Activated gamma-delta T cell treated with Interleukin-2 at 50 U/mL for 16 hours (primary cell): Measurements from ENCODE around the gene DNAJC19.
"Not testable (repeated sequence)": the region's sequence is repeated elsewhere in the genome, so short reads cannot be mapped to it uniquely, and the experiment has no call there.

Source experiments
- DNase-seq: peaks from one replicate; pipeline ENCODE4 v3.0.0-alpha.2; 2020

Gene DNAJC19

DNA sequence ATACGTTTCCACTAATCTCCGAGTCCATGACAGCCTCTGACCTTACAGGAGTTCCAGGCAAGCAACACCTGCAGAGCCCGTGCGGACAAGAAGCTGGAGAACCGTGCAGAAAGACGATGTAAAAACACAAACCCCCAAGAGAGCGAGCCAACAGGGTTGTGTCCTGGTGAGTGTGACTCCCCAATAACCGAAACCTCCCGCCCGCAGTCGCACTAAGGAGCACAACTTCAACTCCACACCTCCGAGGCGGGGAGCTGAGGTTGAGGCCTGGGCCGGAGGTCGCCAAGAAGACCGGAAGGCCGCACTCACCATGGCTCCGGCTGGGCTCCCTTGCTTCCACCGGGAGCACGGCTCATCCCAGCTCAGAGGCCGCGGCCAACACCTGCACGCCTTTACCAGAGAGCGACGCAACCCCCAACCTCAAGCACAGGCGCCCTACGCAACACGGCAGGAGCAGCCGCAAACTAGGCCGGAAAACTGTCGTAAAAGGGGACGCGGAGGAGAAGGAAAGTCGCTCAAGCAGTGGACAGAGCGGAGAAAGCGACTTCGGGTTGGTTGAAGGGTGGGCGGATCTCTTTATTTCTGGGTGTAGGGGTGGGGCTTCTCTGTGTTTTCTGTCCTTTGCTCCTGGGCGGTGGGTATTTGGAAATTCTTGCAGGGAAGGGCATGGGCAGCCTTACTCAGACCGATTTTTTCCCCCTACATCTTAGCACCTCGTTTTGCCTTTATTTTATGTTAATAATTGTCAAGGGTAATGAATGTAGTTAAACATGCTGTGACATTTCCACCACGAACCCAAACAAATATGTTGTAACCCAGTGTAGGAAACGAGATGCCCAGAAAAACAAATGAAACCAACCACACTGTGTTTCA is at the start of gene DNAJC19:
Gene DNAJC19, minus strand, starts transcription at position 446 of the 873 bp plus-strand sequence. Its CDS starts 134 bp downstream, at position 312.
- peak; percentile 87 for DNase-seq

DNA sequence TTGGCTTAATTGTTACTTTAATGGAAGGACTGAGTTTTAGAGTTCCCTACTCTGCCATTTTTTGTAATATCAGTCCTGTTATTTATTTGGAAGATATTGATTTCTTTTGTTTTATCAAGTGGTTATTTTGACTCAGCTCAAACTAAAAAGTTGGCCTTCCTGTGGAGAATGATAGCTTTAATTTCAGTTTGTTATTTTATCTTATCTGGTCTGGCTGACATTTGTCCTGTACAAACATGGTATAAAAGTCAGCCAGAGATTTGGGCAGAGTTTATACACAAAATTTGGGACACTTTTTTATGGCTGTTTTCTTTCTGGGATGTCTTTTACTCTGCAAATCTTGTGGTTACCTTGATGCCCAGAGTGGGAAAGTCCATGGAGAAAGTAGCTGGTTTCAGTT is 41.4 kb upstream of the DNAJC19 start:
- no peak for DNase-seq

DNA sequence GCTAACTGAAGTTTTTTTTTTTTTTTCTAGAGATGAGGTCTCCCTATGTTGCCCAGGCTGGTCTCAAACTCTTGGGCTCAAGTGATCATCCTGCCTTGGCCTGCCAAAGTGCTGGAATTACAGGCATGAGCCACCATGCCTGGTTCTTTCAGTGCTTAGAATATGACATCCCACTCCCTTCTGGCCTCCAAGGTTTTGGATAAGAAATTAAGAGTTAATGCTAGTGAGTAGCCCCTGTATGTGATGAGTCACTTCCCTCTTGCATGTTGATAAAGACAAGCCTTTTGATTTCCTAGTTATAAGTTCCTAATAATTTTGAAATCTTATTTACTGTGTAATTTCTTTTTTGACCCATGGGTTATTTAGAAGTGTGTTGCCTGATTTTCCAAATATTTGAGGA is 35.7 kb upstream of the DNAJC19 start:
- no peak for DNase-seq

DNA sequence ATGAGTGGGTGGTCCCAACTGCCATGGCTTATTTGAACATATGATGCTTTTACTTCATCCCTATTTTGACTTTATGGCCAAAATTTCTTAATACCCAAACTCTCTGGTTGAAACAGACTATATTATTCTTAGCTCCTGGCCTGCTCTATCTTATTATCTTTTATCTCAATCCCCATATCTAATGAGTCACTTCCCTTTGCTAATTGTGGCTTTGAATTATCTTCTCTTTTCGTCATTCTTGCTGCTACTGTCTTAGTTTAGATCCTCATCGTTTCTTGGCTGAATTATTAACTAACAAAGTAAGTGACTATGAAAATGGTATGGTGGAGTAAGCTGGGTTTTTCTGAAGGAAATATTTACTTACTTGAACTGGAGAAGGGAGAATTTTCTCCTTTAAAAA is 28.2 kb upstream of the DNAJC19 start:
- DNase-seq = no peak

DNA sequence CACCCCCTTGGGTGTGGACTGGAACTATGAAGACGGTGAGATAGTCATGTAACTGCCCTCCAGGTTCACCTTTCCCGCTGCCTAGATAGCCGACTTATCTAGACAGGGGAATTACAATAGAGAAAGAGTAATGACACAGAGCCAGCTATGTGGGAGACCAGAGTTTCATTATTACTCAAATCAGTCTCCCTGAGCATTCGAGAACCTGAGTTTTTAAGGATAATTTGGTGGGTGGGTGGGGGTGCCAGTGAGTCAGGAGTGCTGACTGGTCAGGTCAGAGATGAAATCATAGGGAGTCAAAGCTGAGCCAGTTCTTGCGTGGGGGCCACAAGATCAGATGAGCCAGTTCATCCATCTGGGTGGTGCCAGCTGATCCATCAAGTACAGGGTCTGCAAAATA is 19.7 kb upstream of the DNAJC19 start:
- no peak for DNase-seq

DNA sequence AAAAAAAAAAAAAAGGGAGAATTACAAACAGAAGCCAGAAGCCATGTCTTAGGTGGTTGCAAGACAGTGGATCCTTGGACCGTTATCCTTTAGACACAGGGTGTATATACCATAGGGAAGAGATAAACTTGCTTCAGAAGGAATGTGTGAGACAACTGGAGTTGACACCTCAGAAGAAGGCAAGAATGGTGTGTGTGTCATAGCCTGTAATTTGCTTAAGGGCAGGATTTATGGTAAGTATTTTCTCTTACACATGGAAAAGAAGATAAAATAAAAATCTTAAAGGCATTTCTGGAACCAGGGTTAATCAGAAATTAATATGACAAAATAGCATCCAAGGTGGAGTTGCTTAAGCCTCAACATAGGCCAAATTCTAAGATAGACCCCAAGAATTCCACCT is 19.3 kb upstream of the DNAJC19 start:
- DNase-seq = no peak

DNA sequence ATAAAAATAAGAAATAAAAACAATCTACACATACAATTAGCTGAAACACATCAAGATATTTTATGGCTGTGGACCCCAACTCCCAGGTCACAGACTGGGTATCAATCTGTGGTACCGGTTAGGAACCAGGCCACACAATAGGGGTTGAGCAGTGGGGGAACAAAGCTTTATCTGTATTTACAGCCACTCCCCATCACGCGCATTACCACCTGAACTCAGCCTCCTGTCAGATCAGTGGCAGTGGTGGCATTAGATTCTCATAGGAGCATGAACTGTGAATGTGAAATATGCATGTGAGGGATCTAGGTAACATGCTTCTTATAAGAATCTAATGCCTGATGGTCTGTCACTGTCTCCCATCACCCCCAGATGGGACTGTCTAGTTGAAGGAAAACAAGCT is 17.7 kb upstream of the DNAJC19 start:
- no peak for DNase-seq

DNA sequence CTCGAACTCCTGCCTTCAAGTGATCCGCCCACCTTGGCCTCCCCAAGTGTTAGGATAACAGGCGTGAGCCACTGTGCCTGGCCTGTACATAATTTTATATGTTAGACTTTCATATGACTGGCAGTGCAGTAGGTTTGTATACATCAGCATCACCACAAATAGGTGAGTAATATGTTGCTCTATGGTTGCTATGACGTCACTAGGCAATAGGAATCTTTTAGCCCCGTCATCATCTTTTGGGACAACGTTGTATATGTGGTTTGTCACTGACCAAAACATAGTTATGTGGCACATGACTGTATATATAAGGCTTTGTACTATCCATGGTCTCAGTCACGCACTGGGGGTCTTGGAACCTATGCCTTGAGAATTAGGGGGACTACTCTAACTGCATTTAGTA is 17.0 kb upstream of the DNAJC19 start:
- no peak for DNase-seq

DNA sequence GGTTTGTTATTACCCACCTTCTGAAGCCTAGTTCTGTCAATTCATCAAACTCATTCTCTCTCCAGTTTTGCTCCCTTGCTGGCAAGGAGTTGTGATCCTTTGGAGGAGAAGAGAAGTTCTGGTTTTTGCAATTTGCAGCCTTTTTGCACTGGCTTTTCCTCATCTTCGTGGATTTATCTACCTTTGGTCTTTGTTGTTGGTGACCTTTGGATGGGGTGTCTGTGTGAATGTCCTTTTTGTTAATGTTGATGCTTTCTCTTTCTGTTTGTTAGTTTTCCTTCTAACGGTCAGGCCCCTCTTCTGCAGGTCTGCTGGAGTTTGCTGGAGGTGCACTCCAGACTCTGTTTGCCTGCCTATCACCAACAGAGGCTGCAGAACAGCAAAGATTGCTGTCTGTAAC is 13.9 kb upstream of the DNAJC19 start:
- not testable (repeated sequence) for DNase-seq

DNA sequence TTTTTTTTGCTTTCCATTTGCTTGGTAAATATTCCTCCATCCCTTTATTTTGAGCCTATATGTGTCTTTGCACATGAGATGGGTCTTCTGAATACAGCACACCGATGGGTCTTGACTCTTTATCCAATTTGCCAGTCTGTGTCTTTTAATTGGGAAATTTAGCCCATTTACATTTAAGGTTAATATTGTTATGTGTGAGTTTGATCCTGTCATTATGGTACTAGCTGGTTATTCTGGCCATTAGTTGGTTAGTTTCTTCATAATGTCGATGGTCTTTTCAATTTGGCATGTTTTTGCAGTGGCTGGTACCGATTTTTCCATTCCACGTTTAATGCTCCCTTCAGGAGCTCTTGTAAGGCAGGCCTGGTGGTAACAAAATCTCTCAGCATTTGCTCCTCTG is 12.8 kb upstream of the DNAJC19 start:
- DNase-seq = not testable (repeated sequence)

DNA sequence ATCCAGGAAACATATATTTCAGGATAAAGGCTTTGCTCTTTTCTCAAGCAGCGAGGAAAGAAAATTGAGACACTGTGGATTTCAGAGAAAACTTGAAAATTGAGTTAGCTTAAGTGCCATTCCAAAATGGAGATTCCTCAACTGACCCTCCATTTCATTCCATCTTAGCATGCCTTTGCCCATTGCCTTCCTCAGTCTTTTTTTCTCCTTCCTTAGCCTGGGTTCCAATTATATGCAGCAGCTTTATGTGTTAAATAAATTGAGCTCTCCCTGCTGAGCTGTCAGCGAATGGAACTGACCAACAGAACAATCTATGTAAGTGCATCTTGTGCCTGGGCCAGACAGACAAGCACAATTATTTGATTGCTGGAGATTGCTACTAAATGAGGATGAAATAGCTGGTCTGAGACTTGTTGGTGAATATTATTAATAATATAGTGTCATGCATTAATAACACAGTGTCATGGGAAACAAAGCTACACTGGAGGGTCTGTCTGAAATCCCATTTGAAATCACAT is 6.9 kb upstream of the DNAJC19 start:
- no peak for DNase-seq

DNA sequence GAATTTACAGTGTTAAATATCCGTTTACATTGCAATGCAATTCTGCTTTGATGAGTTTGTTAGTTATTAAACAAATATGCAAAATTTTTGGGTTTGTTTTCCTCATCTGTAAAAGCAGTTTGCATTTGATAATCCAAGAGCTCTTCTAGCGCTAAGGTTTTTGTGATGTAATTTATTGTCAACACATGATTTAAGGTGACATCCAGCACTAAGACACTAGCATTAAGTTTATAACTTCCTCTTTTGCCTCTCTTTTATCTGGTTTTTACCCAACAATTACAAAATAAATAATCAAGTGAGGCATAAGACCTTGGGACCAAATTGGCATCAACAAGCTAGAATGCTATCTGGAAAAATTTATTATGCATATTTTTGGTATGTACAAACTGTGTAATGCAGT is 969 bp upstream of the DNAJC19 start:
- DNase-seq = no peak

DNA sequence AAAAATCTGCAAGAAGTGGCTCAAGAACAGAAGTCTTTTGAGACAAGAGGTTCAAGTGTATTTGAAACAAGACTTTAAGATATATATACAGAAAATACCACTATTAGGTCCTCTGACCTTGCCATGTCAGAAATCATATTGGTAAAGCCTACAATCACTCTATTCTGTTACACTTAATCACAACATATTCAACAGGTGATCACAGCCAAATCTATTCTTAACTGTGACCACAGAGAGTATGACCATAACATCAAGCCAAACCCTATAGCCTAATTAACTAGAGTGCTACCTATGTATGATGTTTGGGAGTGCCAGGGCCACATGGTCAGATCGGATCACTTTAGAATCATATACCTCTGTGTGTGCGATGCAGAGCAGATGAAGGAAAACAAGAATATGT is 2.2 kb downstream of the DNAJC19 start:
- no peak for DNase-seq

DNA sequence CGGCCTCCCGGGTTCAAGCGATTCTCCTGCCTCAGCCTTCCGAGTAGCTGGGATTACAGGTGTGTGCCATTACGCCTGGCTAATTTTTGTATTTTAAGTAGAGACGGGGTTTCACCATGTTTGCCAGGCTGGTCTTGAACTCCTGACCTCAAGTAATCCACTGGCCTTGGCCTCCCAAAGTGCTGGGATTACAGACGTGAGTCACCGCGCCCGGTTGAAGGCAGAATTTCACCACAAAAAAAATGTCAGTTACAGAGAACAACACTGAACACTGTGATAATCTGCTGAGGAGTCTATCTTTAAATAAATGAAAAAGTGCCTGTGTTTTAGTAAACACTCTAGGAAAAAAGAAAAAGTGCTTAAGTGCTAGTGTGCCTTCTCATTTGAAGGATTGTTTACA is 3.2 kb downstream of the DNAJC19 start:
- DNase-seq = not testable (repeated sequence)

DNA sequence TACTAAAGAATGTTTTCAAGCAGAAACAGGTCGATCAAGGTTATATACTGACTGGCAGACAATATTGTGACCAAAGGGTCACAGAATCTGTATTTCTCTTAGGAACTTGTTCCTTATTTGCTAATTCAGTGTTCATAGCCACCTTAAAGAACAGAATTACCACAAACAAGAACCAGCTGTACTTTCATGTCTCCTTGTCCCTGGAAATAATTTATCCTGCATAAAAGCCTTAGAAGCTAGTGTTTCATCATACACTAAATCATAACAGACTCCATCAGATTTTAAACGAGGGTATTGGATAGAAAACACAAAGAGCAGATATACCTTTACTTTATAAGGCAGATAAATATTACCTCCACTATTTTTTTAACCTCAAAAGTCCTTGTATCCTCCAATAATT is 6.4 kb downstream of the DNAJC19 start:
- no peak for DNase-seq

DNA sequence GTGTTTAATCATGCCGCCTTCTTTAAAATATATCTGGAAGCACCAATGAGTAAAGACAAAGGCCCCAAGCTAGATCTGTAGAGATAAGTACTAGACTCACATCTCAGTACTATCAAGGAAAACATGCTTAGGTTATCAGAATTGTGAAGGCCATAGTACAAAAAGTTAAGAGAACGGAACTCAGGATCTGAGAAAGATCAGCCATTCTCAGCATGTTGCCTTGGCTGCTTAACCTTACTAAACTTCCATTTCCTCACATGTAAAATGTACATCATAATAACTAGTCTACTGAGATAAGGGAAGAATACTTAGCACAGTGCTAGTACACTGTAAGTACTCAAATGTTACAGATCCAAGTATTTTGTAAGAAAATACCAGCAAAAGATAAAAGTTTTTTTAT is 7.6 kb downstream of the DNAJC19 start:
- no peak for DNase-seq

DNA sequence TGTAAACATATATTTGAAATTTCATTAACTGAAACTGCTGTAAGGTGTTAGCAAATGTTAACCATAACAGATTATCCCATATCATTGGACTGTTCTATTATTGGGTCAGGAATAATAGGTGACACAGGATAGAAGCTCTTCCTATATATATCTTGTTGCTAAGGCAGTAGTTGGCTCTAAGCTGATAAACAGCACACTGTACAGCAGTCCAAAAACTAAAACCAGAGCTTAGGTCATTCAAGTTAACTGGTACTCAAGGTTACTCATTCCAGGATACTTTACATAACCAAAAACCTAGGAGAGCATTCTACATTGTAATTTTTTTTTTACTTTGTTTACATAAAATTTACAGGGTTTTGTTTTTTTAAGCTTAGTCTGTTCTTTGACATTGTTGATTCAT is 8.9 kb downstream of the DNAJC19 start:
- no peak for DNase-seq

DNA sequence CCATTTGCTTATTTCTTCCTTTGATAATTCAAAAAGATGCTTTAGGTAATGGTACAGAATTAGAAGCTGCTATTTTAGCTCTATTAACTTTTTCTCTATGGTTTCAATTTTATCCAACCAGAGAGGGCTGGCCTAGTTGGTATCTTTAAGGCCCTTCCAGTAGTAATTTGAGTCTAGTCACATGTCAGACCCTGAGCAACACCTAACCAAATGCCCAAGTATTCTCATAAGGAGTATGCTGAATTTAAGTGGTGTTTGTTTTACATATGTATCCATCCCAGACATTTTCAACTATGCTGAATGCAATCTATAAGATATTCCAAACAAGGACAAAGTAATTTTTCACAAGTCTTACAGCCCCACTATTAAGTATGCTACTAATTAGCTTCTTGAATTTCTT is 9.6 kb downstream of the DNAJC19 start:
- no peak for DNase-seq

DNA sequence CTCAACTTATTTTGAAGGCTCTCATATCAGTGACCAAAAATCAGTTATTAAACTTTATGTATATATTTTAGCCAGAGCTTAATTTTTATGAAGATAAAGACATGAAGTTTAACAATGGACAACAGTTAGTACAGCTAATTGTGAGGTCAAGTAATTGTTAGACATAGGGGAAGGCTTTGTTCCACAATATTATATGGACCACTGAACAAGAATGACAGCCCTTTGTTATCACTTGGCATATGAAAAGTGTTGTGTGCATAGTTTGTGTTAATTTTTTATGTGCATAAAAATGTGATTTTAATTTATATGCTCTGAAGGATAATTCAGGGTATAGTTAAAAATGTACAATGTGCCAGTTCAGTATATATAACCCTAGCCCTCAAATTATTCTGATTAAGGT is 12.0 kb downstream of the DNAJC19 start:
- DNase-seq = no peak

DNA sequence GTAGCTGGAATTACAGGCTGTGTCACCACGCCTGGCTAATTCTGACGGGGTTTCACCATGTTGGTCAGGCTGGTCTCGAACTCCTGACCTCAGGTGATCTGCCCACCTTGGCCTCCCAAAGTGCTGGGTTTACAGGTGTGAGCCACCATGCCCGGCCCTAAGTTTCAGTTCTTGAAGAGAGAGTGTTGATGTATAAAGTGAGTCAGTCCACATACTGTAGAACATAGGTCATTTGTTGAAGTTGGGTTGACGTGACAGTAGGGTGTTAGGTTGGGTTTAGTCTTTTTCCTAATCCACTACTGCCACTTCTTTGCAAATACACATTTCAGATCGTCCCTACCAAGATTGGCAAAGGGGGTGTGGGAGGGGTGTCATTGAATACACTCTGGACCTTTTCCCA is 15.2 kb downstream of the DNAJC19 start:
- DNase-seq = no peak

DNA sequence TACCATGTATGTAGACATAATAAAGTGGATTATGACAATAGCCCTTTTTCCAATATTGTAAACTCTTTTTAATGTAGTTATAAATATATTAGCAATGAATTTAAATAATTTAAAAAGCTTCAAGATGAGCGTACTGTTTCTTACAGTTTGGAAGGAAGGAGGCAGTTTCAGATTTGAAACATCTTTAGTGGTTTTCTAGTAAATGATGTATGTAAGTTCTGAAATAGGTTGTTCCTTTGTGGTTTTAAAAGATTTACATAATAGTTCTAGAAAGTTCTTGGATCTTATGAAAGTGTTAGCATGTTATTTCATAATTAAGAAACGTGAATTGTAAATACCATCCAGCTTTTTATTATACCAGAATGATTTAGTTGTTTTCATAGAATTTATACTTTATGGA is 16.0 kb downstream of the DNAJC19 start:
- DNase-seq = no peak

DNA sequence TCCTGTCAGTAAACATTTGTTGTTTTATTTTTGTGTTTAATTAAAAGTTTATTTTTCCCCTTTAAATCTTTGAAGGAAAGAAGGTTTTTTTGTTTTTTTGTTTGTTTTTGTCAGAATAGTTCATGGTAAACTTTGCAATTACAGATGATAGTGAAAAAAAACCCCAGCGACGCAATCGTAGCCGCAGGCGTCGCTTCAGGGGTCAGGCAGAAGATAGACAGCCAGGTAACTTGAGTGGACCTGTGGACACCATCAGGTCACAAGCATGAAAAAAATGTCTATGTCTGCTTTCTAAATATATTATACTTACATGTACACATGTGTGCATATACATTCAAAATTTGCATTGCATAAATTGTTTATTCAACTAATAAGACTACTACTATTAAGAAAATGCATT is 18.6 kb downstream of the DNAJC19 start:
- DNase-seq = no peak

DNA sequence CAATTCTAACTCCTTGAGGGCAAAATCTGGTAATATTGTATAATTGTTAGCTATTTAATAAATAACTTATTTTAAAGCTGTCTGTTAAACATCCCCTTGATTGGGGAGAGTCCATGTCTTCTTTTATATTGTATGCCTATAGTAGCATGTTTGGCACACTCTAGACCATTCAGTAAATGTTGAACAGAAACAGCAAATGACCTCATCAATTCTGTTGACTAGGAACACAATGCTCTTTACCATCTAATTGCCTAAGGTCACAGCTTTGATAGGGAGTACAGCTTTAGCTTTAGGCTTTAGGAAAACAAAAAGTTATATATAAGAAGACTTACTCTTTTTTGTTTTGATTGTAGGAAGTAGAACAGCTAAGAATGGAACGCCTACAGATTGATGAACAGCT is 27.0 kb downstream of the DNAJC19 start:
- no peak for DNase-seq

DNA sequence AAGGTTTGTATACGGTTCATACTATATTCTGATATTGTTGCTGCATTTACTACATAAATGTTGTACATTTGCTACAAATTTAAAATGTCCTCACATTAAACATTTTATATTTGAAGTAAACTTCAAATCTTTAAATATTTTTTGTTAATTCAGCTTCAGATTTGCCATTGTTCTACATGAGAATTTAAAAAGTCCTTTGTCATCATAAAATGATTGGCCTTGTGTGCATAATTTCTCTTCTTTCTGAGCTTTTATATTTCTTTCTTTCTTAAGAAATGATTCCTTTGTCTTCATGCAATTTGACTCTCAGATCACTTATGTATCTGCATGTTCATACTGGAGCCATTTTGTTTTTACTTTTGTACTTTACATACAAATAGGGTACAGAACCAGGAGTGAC is 28.0 kb downstream of the DNAJC19 start:
- no peak for DNase-seq

DNA sequence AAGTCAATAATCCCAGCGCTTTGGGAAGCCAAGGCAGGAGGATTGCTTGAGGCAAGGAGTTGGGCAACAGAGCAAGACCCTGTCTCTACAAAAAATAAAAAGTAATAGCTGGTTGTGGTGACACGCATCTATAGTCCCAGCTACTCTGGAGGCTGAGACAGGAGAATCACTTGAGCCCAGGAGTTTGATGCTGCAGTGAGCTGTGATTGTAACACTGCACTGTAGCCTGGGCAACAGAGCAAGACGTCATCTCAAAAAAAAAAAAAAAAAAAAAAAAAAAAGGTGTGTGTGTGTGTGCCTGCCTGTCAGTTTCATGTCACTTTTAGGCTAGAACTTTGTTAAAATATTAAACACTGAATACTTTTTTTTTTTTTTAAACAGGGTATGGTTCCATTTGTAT is 28.4 kb downstream of the DNAJC19 start:
- DNase-seq = no peak
